Mononuclear cell (primary cell): ENCODE results near the gene C17orf100. TPM values are rescaled to one million over a fixed set of nuclear protein-coding genes. Genes with fewer than 3 reads are reported as not detected.

Experiments used
- total RNA-seq: library from RNA; depleted of rRNA; stranded (reverse); fragments of >200 nt; gene quantifications from one replicate; pipeline ENCODE4 v1.2.3, GENCODE V29; 2012

Gene C17orf100
- total RNA-seq, 1 donor, result 0.63 TPM

Other genes starting within 250 kb of the C17orf100 start
- under 0.01 TPM for gene AIPL1, start 216.6 kb upstream of the C17orf100 start, total RNA-seq
- gene PIMREG, start 207.3 kb upstream of the C17orf100 start, total RNA-seq, result not detected
- 0.31 TPM for gene PITPNM3, start 95.2 kb upstream of the C17orf100 start, total RNA-seq
- 6.8 TPM for gene KIAA0753, start 11.1 kb upstream of the C17orf100 start, total RNA-seq
- 16.3 TPM for gene TXNDC17, start 10.7 kb upstream of the C17orf100 start, total RNA-seq
- 14.2 TPM for gene MED31, start 157 bp upstream of the C17orf100 start, total RNA-seq
- not detected for gene SLC13A5, start 61.6 kb downstream of the C17orf100 start, total RNA-seq
- gene XAF1, start 104.3 kb downstream of the C17orf100 start, total RNA-seq, result 33.1 TPM
- 0.73 TPM for gene FBXO39, start 124.5 kb downstream of the C17orf100 start, total RNA-seq
- not detected for gene TEKT1, start 180.0 kb downstream of the C17orf100 start, total RNA-seq